Left lung (tissue), 14 donors: Measurements from ENCODE around the gene UTP14A. TPM values are rescaled to one million over a fixed set of nuclear protein-coding genes. Genes with fewer than 3 reads are reported as not detected.
"Not testable (repeated sequence)": the region's sequence is repeated elsewhere in the genome, so short reads cannot be mapped to it uniquely, and the experiment has no call there.

Source experiments
- ATAC-seq: fragments of 200-7000 bp; cut with Tn5 transposase; one replicate; pipeline ENCODE4 v1.9.1; 2020; ENCODE audit warnings: moderate library complexity
- DNase-seq, 4 donors: peaks; one replicate each; pipeline ENCODE4 v3.0.0-alpha.2; 2013 to 2020
- H3K27ac ChIP-seq, 2 donors: fragments of 200-600 bp; sonication (generic) in 1 of 2; one replicate each; pipeline versions ENCODE4 v1.5.0 to v1.8.0; 2020 to 2021
- H3K27me3 ChIP-seq, 2 donors: fragments of 200-600 bp; sonication (generic) in 1 of 2; one replicate each; pipeline versions ENCODE4 v1.5.0 to v1.8.0; 2020 to 2021
- H3K36me3 ChIP-seq, 2 donors: fragments of 200-600 bp; sonication (generic) in 1 of 2; one replicate each; pipeline versions ENCODE4 v1.5.0 to v1.8.0; 2020 to 2021
- H3K4me1 ChIP-seq, 2 donors: fragments of 200-600 bp; one replicate each; pipeline ENCODE4 v1.8.0; 2021
- H3K4me3 ChIP-seq, 2 donors: fragments of 200-600 bp; sonication (generic) in 1 of 2; one replicate each; pipeline versions ENCODE4 v1.5.0 to v1.8.0; 2020 to 2021; ENCODE audit warnings: mild to moderate bottlenecking in 1 of 2
- H3K9me3 ChIP-seq, 2 donors: fragments of 200-600 bp; sonication (generic) in 1 of 2; one replicate each; pipeline versions ENCODE4 v1.5.0 to v1.8.0; 2020 to 2021
- intact Hi-C, 2 donors: fragments of 100-400 bp; cut with DNase I; formaldehyde crosslinking; loops; one replicate each; pipeline versions ENCODE4 v1.11.2 to v1.14.2; 2022
- long read RNA-seq, 12 donors: library from polyadenylated mRNA in 2 of 12; unstranded in 2 of 12; transcript quantifications; one replicate each; pipeline ENCODE4 v2.0.0 and lab custom pipeline, GENCODE V29; 2019 to 2026
- polyA plus RNA-seq, 6 donors: library from polyadenylated mRNA; unstranded; fragments of 120-200 nt; gene quantifications; one replicate each; pipeline ENCODE4 v1.2.1, GENCODE V29; 2013; ENCODE audit not compliant: insufficient read length in 6 of 6
- total RNA-seq, 2 donors: library from RNA; stranded (reverse); fragmentation: NEBNext Ultra II Directional; extraction: Animal tissue kit (Norgen Biotek cat#: 25700); gene quantifications; one replicate each; pipeline ENCODE4 v1.2.1, GENCODE V29; 2021
- TF ChIP-seq, protein P1 (sequence below), 2 donors: fragments of 200-600 bp; sonication (generic) in 1 of 2; IDR thresholded peaks; one replicate each; pipeline versions ENCODE4 v1.5.0 to v1.8.0; 2021; ENCODE audit warnings: antibody characterized with exemption in 2 of 2
- donor health status: DM: no; HTN: yes; CAD: no.
- donor health status: DM: no; HTN: no; CAD: no.

Gene UTP14A, protein sequence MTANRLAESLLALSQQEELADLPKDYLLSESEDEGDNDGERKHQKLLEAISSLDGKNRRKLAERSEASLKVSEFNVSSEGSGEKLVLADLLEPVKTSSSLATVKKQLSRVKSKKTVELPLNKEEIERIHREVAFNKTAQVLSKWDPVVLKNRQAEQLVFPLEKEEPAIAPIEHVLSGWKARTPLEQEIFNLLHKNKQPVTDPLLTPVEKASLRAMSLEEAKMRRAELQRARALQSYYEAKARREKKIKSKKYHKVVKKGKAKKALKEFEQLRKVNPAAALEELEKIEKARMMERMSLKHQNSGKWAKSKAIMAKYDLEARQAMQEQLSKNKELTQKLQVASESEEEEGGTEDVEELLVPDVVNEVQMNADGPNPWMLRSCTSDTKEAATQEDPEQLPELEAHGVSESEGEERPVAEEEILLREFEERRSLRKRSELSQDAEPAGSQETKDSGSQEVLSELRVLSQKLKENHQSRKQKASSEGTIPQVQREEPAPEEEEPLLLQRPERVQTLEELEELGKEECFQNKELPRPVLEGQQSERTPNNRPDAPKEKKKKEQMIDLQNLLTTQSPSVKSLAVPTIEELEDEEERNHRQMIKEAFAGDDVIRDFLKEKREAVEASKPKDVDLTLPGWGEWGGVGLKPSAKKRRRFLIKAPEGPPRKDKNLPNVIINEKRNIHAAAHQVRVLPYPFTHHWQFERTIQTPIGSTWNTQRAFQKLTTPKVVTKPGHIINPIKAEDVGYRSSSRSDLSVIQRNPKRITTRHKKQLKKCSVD
- total RNA-seq (10 to 100 TPM; 12.3 to 16.3 TPM), polyA plus RNA-seq (10 to 100 TPM; 25.2 to 29.0 (median 27.5) TPM)
- long read RNA-seq, donor 1, partial matches to known transcripts = 19 of 22 reads
- long read RNA-seq, donor 1, other reads (novel, unspliced or antisense) = 0 of 22 reads
- long read RNA-seq, donor 2, partial matches to known transcripts = 23 of 24 reads
- long read RNA-seq, donor 2, other reads (novel, unspliced or antisense) = 0 of 24 reads
- long read RNA-seq, donor 3, transcript UTP14A-201 (15 exons, 2,488 nt) = major isoform, 5 of 17 reads
- long read RNA-seq, donor 3, partial matches to known transcripts = 12 of 17 reads
- long read RNA-seq, donor 3, other reads (novel, unspliced or antisense) = 0 of 17 reads
- long read RNA-seq, donor 4, partial matches to known transcripts = 5 of 8 reads
- long read RNA-seq, donor 4, other reads (novel, unspliced or antisense) = 1 of 8 reads
- long read RNA-seq, donor 5, partial matches to known transcripts = 14 of 15 reads
- long read RNA-seq, donor 5, other reads (novel, unspliced or antisense) = 0 of 15 reads
- long read RNA-seq, donor 6, partial matches to known transcripts = 12 of 15 reads
- long read RNA-seq, donor 6, other reads (novel, unspliced or antisense) = 0 of 15 reads
- long read RNA-seq, donor 7, partial matches to known transcripts = 13 of 14 reads
- long read RNA-seq, donor 7, other reads (novel, unspliced or antisense) = 0 of 14 reads
- long read RNA-seq, donor 8, transcript UTP14A-201 (15 exons, 2,488 nt) = major isoform, 5 of 19 reads
- long read RNA-seq, donor 8, partial matches to known transcripts = 14 of 19 reads
- long read RNA-seq, donor 8, other reads (novel, unspliced or antisense) = 0 of 19 reads
- long read RNA-seq, donor 9 = 0 reads
- long read RNA-seq, donor 10, transcript UTP14A-201 (15 exons, 2,488 nt) = major isoform, 6 of 7 reads
- long read RNA-seq, donor 10, partial matches to known transcripts = 1 of 7 reads
- long read RNA-seq, donor 10, other reads (novel, unspliced or antisense) = 0 of 7 reads
- long read RNA-seq, donor 11, partial matches to known transcripts = 8 of 12 reads
- long read RNA-seq, donor 11, other reads (novel, unspliced or antisense) = 0 of 12 reads
- long read RNA-seq, donor 12, partial matches to known transcripts = 13 of 15 reads
- long read RNA-seq, donor 12, other reads (novel, unspliced or antisense) = 0 of 15 reads

DNA sequence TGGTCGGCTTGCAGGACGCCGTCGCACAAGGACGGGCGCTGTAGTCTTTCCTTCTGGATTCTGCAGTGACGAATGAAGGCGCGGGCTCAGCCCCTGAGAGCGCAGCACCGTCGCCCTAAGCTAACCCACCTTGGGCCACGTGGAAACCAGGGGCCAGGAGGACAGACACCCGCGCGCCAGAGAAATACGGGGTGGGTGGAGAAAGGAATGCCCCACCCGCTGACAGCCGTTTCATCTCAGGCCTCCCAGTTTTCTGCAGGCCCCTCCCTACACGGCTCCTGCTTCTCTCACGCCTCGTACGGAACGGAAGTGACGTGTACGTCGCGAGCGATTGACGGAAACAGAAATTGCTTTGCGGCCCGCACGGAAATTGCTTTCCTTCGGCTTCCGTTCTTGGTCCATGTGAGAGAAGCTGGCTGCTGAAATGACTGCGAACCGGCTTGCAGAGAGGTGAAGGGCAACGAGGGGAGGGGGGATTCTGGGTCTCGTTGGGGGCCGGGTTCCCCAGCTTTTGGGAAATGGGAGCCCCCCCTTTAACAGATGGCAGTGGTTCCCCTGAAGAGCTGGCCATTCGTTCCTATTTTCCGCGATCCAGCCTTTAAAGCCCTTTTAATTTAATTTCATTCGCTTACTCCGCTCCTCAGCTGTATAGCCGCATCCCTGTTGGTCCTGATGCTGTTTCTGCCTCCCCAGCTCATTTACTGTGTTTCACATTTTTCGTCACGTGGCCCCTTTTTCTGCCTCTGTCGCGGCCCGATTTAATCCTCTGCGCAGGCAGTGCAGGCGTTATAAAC lies at the start of gene UTP14A:
UTP14A (plus strand) TSS at position 378 of the 794 bp plus-strand sequence; CDS start at position 425, 47 bp downstream.
- TF ChIP-seq, protein P1, sequence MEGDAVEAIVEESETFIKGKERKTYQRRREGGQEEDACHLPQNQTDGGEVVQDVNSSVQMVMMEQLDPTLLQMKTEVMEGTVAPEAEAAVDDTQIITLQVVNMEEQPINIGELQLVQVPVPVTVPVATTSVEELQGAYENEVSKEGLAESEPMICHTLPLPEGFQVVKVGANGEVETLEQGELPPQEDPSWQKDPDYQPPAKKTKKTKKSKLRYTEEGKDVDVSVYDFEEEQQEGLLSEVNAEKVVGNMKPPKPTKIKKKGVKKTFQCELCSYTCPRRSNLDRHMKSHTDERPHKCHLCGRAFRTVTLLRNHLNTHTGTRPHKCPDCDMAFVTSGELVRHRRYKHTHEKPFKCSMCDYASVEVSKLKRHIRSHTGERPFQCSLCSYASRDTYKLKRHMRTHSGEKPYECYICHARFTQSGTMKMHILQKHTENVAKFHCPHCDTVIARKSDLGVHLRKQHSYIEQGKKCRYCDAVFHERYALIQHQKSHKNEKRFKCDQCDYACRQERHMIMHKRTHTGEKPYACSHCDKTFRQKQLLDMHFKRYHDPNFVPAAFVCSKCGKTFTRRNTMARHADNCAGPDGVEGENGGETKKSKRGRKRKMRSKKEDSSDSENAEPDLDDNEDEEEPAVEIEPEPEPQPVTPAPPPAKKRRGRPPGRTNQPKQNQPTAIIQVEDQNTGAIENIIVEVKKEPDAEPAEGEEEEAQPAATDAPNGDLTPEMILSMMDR (IDR thresholded peaks at IDR 0.05) = no peak
- ATAC-seq = peak; percentile 99
- Histone ChIP-seq H3K27me3 (no peaks in the 10 kb centered on the region), H3K36me3 (peaks cover 0 to 30% of the 10 kb centered on the region in 2 donors), H3K4me1 (peaks cover 0 to 7% of the 10 kb centered on the region in 2 donors), H3K4me3 (peak within 1 kb of the TSS; percentile 41 to 57), H3K27ac (peak within 1 kb of the TSS; percentile 65 to 78), H3K9me3 (no peaks in the 10 kb centered on the region)
- intact Hi-C loops = no loop called here
- peak; percentile 84 to 93 (median 90) for DNase-seq

DNA sequence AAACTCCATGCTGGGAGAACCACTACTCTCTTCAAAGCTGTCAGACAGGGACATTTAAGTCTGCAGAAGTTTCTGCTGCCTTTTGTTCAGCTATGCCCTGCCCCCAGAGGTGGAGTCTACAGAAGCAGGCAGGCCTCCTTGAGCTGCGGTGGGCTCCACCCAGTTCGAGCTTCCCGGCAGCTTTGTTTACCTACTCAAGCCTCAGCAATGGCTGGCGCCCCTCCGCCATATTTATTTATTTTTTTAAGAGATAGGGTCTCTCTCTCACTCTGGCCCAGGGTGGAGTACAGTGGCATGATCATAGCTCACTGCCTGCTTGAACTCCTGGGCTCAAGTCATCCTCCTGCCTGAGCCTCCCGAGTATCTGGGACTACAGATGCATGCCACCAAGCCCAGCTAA lies 46.8 kb upstream of the UTP14A start:
- H3K27me3 ChIP-seq, H3K36me3 ChIP-seq, ATAC-seq, H3K27ac ChIP-seq, intact Hi-C loops, H3K9me3 ChIP-seq, DNase-seq, H3K4me3 ChIP-seq, H3K4me1 ChIP-seq: not testable (repeated sequence)

DNA sequence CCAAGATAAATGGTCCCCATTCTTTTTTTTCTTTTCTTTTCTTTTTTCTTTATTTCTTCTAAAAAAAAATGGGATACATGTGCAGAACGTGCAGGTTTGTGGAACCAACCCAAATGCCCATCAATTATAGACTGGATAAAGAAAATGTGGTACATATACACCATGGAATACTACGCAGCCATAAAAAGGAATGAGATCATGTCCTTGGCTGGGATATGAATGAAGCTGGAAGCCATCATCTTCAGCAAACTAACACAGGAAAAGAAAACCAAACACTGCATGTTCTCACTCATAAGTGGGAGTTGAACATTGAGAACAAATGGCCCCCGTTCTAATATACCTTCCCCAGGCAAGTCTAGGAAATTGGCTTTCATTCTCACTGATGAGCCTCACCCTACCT lies 39.6 kb upstream of the UTP14A start:
- H3K27me3 ChIP-seq, DNase-seq, H3K27ac ChIP-seq, ATAC-seq, H3K4me3 ChIP-seq, H3K36me3 ChIP-seq, intact Hi-C loops, H3K9me3 ChIP-seq, H3K4me1 ChIP-seq: not testable (repeated sequence)

DNA sequence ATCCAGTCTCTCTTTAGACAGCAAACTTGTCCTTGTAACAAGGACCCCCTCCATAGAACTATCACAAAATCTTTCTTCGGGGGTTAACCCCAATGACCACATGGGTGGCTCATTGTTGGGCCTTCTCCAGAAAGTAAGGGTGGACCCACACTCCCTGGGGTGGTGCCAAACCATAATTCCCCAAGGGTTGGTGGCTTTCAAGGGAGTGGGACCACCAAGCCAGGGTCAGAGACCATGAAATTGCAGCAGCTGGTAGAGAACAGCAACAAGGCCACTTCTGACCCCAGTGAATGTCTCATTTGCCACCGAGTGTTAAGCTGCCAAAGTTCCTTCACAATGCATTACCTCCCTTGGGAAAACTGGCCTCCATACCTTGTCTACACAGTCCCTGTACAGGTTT lies 33.4 kb upstream of the UTP14A start:
- Histone ChIP-seq H3K4me1 (no peaks in the 10 kb centered on the region), H3K4me3 (no peak overlapping the region), H3K27me3 (no peaks in the 10 kb centered on the region), H3K27ac (no peak overlapping the region), H3K36me3 (no peaks in the 10 kb centered on the region), H3K9me3 (no peaks in the 10 kb centered on the region)
- no peak for DNase-seq
- intact Hi-C loops = no loop called here
- ATAC-seq = no peak
- TF ChIP-seq, protein P1 (IDR thresholded peaks at IDR 0.05) = no peak

DNA sequence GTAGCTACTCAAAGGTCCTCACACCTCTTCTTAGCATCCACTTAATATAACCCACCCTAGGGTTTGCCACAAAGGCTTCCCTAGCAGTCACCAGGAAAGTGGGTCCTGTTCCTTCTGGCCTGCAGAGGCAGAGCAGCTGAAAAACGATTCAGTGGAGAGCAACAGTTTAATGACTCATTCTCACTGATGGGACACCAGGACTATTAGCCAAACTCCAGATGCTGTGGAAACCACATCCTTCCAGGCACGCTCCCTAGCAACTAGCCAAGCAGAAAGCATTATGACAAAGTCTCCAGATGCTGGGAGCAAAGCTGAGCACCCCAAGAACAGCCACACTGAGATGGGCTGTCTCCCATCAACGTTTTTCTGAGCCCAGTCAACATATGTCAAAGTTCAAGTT lies 30.3 kb upstream of the UTP14A start:
- TF ChIP-seq, protein P1 (IDR thresholded peaks at IDR 0.05) = no peak
- no peak overlapping the region for H3K27ac ChIP-seq
- H3K4me1 ChIP-seq = no peaks in the 10 kb centered on the region
- no peak for DNase-seq
- no peaks in the 10 kb centered on the region for H3K9me3 ChIP-seq
- no peak for ATAC-seq
- H3K27me3 ChIP-seq = no peaks in the 10 kb centered on the region
- no peaks in the 10 kb centered on the region for H3K36me3 ChIP-seq
- intact Hi-C loops = no loop called here
- H3K4me3 ChIP-seq = no peak overlapping the region
